H1 (cell line): Measurements from ENCODE around the gene TLE4. TPM values are rescaled to one million over a fixed set of nuclear protein-coding genes. Genes with fewer than 3 reads are reported as not detected.

Source experiments
- ASH2L ChIP-seq: fragments of 200-600, 300-600 bp; sonication (generic); IDR thresholded peaks from one replicate; pipeline ENCODE4 v1.7.1; 2017; ENCODE audit warnings: low read length
- BACH1 ChIP-seq: IDR thresholded peaks from 2 replicates; pipeline ENCODE4 v1.6.1; 2012; ENCODE audit warnings: low read length, improper control_type of control experiment
- CREB1 ChIP-seq: IDR thresholded peaks from 2 replicates; pipeline ENCODE4 v1.6.1; 2012; ENCODE audit warnings: inconsistent platforms
- SAP30 ChIP-seq: fragments of 300-600 bp; sonication (generic); IDR thresholded peaks from 2 replicates; pipeline ENCODE4 v1.7.1; 2012; ENCODE audit warnings: low read length, moderate library complexity, mild to moderate bottlenecking, inconsistent platforms; ENCODE audit not compliant: insufficient read depth, insufficient replicate concordance
- SP4 ChIP-seq: IDR thresholded peaks from 2 replicates; pipeline ENCODE4 v1.6.1; 2012; ENCODE audit warnings: low read length, inconsistent platforms
- polyA plus RNA-seq, 7 experiments: library from polyadenylated mRNA; depleted of rRNA in 3 of 7; stranded (reverse) in 5 of 7; unstranded in 2 of 7; fragments of >200 nt in 5 of 7; fragments of 200-250 nt in 2 of 7; gene quantifications; 1 replicate in 5 of 7; 2 replicates in 1 of 7; 4 replicates in 1 of 7; pipeline versions ENCODE4 v1.2.1 to v1.2.3, GENCODE V29; 2011 to 2013; ENCODE audit warnings: missing spikeins in 2 of 7, mixed read lengths in 2 of 7
- total RNA-seq: library from RNA; stranded (reverse); fragmentation: NEBNext Ultra II Directional; extraction: Animal tissue kit (Norgen Biotek cat#: 25700); gene quantifications from 2 replicates; pipeline ENCODE4 v1.2.1, GENCODE V29; 2021
- TF ChIP-seq, protein P1 (sequence below): fragments of 300-600 bp; sonication (generic); IDR thresholded peaks from 2 replicates; pipeline ENCODE4 v1.7.1; 2012; ENCODE audit warnings: low read length, moderate library complexity, mild to moderate bottlenecking, inconsistent platforms; ENCODE audit not compliant: insufficient replicate concordance
- TF ChIP-seq, protein P2 (sequence below): IDR thresholded peaks from 2 replicates; pipeline ENCODE4 v1.6.1; 2012; ENCODE audit warnings: inconsistent platforms
- TF ChIP-seq, protein P3 (sequence below), 3 experiments: IDR thresholded peaks; 1 replicate in 2 of 3; 2 replicates in 1 of 3; pipeline versions ENCODE4 v1.5.1 to v1.6.1; 2011; ENCODE audit warnings: low read length in 3 of 3, mild to moderate bottlenecking in 3 of 3, inconsistent platforms in 2 of 3, low read depth in 1 of 3, moderate library complexity in 1 of 3; ENCODE audit not compliant: insufficient read depth in 1 of 3; ENCODE audit errors: control extremely low read depth in 1 of 3

Gene TLE4
- total and polyA plus RNA-seq, 2 of the 8 experiments (the other 6 are each of a cell fraction or from before 2014, with no cell fraction given): 32.4 to 36.9 TPM

DNA sequence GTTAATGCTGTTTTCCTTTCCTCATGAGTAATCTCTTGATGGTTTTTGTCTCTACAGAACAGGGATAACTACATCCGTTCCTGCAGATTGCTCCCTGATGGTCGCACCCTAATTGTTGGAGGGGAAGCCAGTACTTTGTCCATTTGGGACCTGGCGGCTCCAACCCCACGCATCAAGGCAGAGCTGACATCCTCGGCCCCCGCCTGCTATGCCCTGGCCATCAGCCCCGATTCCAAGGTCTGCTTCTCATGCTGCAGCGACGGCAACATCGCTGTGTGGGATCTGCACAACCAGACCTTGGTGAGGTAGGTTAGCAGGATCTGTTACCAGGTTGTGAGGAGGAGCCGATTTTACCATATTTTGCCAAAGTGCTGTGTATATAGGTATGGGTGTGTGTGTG lies 148.2 kb downstream of the TLE4 start (continued):
- TF ChIP-seq, protein P1, sequence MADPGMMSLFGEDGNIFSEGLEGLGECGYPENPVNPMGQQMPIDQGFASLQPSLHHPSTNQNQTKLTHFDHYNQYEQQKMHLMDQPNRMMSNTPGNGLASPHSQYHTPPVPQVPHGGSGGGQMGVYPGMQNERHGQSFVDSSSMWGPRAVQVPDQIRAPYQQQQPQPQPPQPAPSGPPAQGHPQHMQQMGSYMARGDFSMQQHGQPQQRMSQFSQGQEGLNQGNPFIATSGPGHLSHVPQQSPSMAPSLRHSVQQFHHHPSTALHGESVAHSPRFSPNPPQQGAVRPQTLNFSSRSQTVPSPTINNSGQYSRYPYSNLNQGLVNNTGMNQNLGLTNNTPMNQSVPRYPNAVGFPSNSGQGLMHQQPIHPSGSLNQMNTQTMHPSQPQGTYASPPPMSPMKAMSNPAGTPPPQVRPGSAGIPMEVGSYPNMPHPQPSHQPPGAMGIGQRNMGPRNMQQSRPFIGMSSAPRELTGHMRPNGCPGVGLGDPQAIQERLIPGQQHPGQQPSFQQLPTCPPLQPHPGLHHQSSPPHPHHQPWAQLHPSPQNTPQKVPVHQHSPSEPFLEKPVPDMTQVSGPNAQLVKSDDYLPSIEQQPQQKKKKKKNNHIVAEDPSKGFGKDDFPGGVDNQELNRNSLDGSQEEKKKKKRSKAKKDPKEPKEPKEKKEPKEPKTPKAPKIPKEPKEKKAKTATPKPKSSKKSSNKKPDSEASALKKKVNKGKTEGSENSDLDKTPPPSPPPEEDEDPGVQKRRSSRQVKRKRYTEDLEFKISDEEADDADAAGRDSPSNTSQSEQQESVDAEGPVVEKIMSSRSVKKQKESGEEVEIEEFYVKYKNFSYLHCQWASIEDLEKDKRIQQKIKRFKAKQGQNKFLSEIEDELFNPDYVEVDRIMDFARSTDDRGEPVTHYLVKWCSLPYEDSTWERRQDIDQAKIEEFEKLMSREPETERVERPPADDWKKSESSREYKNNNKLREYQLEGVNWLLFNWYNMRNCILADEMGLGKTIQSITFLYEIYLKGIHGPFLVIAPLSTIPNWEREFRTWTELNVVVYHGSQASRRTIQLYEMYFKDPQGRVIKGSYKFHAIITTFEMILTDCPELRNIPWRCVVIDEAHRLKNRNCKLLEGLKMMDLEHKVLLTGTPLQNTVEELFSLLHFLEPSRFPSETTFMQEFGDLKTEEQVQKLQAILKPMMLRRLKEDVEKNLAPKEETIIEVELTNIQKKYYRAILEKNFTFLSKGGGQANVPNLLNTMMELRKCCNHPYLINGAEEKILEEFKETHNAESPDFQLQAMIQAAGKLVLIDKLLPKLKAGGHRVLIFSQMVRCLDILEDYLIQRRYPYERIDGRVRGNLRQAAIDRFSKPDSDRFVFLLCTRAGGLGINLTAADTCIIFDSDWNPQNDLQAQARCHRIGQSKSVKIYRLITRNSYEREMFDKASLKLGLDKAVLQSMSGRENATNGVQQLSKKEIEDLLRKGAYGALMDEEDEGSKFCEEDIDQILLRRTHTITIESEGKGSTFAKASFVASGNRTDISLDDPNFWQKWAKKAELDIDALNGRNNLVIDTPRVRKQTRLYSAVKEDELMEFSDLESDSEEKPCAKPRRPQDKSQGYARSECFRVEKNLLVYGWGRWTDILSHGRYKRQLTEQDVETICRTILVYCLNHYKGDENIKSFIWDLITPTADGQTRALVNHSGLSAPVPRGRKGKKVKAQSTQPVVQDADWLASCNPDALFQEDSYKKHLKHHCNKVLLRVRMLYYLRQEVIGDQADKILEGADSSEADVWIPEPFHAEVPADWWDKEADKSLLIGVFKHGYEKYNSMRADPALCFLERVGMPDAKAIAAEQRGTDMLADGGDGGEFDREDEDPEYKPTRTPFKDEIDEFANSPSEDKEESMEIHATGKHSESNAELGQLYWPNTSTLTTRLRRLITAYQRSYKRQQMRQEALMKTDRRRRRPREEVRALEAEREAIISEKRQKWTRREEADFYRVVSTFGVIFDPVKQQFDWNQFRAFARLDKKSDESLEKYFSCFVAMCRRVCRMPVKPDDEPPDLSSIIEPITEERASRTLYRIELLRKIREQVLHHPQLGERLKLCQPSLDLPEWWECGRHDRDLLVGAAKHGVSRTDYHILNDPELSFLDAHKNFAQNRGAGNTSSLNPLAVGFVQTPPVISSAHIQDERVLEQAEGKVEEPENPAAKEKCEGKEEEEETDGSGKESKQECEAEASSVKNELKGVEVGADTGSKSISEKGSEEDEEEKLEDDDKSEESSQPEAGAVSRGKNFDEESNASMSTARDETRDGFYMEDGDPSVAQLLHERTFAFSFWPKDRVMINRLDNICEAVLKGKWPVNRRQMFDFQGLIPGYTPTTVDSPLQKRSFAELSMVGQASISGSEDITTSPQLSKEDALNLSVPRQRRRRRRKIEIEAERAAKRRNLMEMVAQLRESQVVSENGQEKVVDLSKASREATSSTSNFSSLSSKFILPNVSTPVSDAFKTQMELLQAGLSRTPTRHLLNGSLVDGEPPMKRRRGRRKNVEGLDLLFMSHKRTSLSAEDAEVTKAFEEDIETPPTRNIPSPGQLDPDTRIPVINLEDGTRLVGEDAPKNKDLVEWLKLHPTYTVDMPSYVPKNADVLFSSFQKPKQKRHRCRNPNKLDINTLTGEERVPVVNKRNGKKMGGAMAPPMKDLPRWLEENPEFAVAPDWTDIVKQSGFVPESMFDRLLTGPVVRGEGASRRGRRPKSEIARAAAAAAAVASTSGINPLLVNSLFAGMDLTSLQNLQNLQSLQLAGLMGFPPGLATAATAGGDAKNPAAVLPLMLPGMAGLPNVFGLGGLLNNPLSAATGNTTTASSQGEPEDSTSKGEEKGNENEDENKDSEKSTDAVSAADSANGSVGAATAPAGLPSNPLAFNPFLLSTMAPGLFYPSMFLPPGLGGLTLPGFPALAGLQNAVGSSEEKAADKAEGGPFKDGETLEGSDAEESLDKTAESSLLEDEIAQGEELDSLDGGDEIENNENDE: no peak
- TF ChIP-seq ASH2L (no peak), SAP30 (no peak), BACH1 (no peak), CREB1 (no peak), SP4 (no peak)
- TF ChIP-seq, protein P2, sequence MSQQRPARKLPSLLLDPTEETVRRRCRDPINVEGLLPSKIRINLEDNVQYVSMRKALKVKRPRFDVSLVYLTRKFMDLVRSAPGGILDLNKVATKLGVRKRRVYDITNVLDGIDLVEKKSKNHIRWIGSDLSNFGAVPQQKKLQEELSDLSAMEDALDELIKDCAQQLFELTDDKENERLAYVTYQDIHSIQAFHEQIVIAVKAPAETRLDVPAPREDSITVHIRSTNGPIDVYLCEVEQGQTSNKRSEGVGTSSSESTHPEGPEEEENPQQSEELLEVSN: no peak
- TF ChIP-seq, protein P3, sequence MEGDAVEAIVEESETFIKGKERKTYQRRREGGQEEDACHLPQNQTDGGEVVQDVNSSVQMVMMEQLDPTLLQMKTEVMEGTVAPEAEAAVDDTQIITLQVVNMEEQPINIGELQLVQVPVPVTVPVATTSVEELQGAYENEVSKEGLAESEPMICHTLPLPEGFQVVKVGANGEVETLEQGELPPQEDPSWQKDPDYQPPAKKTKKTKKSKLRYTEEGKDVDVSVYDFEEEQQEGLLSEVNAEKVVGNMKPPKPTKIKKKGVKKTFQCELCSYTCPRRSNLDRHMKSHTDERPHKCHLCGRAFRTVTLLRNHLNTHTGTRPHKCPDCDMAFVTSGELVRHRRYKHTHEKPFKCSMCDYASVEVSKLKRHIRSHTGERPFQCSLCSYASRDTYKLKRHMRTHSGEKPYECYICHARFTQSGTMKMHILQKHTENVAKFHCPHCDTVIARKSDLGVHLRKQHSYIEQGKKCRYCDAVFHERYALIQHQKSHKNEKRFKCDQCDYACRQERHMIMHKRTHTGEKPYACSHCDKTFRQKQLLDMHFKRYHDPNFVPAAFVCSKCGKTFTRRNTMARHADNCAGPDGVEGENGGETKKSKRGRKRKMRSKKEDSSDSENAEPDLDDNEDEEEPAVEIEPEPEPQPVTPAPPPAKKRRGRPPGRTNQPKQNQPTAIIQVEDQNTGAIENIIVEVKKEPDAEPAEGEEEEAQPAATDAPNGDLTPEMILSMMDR (IDR thresholded peaks at IDR 0.05; ENCODE audit: control extremely low read depth in 1 of 3, insufficient read depth in 1 of 3, low read depth in 1 of 3, low read length in 3 of 3): no peak
